IMR-90 (cell line): Measurements from ENCODE around the gene WDR27. TPM values are rescaled to one million over a fixed set of nuclear protein-coding genes. Genes with fewer than 3 reads are reported as not detected.

ENCODE experiments used
- ATAC-seq: fragments of 200-7000 bp; cut with Tn5 transposase; 2 replicates; pipeline ENCODE4 v1.9.1; 2020; ENCODE audit warnings: low read depth, mild to moderate bottlenecking, moderate library complexity
- BruUV-seq: library from RNA; stranded (reverse); fragments of 400-500 nt; replicated peaks from 2 replicates; lab custom pipeline; 2021; lab: Mats Ljungman, UMichigan
- CTCF ChIA-PET: fragments of 300-600 bp; formaldehyde crosslinking; extraction: SDS; loops from one replicate; lab custom pipeline; 2021; ENCODE audit warnings: antibody characterized with exemption; lab: Yijun Ruan, JAX
- POLR2A ChIA-PET: fragments of 300-600 bp; sonication (Branson Sonifier 250); formaldehyde crosslinking; loops from one replicate; lab custom pipeline; 2022; ENCODE audit warnings: antibody characterized with exemption; ENCODE audit not compliant: unreplicated experiment; lab: Charles Lee
- DNase-seq: peaks from one replicate; pipeline ENCODE4 v3.0.0; 2013
- H2AFZ ChIP-seq: replicated peaks from 2 replicates; pipeline ENCODE3; 2013; ENCODE audit warnings: low read length, mild to moderate bottlenecking; ENCODE audit not compliant: poor library complexity
- H2AK5ac ChIP-seq: 2 replicates; pipeline ENCODE4 v1.6.1; 2013; ENCODE audit warnings: low read depth, low read length, inconsistent platforms
- H2AK9ac ChIP-seq: replicated peaks from 2 replicates; pipeline ENCODE3; 2013; ENCODE audit warnings: mild to moderate bottlenecking, low read depth, low read length, moderate library complexity; ENCODE audit not compliant: poor library complexity
- H2BK120ac ChIP-seq: 2 replicates; pipeline ENCODE4 v1.6.1; 2013; ENCODE audit warnings: low read depth, low read length, inconsistent platforms
- H2BK15ac ChIP-seq: 3 replicates; pipeline ENCODE4 v1.6.1; 2013; ENCODE audit warnings: low read depth, low read length, inconsistent platforms
- H2BK20ac ChIP-seq: 2 replicates; pipeline ENCODE4 v1.6.1; 2013; ENCODE audit warnings: low read depth, mild to moderate bottlenecking, inconsistent platforms, low read length, moderate library complexity
- H2BK5ac ChIP-seq: 2 replicates; pipeline ENCODE4 v1.6.1; 2013; ENCODE audit warnings: mild to moderate bottlenecking, low read depth, low read length, inconsistent platforms; ENCODE audit not compliant: poor library complexity, severe bottlenecking
- H3K14ac ChIP-seq: replicated peaks from 2 replicates; pipeline ENCODE4 v1.6.1; 2013; ENCODE audit warnings: low read depth, low read length, inconsistent platforms
- H3K18ac ChIP-seq: 2 replicates; pipeline ENCODE4 v1.6.1; 2013; ENCODE audit warnings: low read depth, low read length, control low read depth
- H3K23ac ChIP-seq: 2 replicates; pipeline ENCODE4 v1.6.1; 2013; ENCODE audit warnings: low read depth, low read length, inconsistent platforms
- H3K27ac ChIP-seq: 2 replicates; pipeline ENCODE4 v1.5.1; 2013; ENCODE audit warnings: mild to moderate bottlenecking, control low read depth, low read length; ENCODE audit not compliant: insufficient read depth
- H3K27me3 ChIP-seq: 2 replicates; pipeline ENCODE4 v1.6.1; 2013; ENCODE audit warnings: low read length; ENCODE audit not compliant: control insufficient read depth, insufficient read depth
- H3K36me3 ChIP-seq: 2 replicates; pipeline ENCODE4 v1.6.1; 2013; ENCODE audit warnings: low read length, mixed read lengths; ENCODE audit not compliant: control insufficient read depth, insufficient read depth
- H3K4ac ChIP-seq: 2 replicates; pipeline ENCODE4 v1.6.1; 2013; ENCODE audit warnings: low read depth, low read length, inconsistent platforms
- H3K4me1 ChIP-seq: 2 replicates; pipeline ENCODE4 v1.6.1; 2013; ENCODE audit warnings: low read length, mixed read lengths; ENCODE audit not compliant: control insufficient read depth, insufficient read depth
- H3K4me2 ChIP-seq: 2 replicates; pipeline ENCODE4 v1.6.1; 2013; ENCODE audit warnings: low read depth, mild to moderate bottlenecking, control low read depth, low read length, moderate library complexity
- H3K4me3 ChIP-seq: 2 replicates; pipeline ENCODE4 v1.5.1; 2013; ENCODE audit warnings: low read depth, mild to moderate bottlenecking, control low read depth, low read length, moderate library complexity; ENCODE audit not compliant: insufficient read depth
- H3K56ac ChIP-seq: 2 replicates; pipeline ENCODE4 v1.6.1; 2013; ENCODE audit warnings: low read length, inconsistent platforms; ENCODE audit not compliant: insufficient read depth; ENCODE audit errors: extremely low read depth
- H3K79me1 ChIP-seq, 2 experiments: 2 replicates each; pipeline ENCODE4 v1.6.1; 2013; ENCODE audit warnings: low read length in 2 of 2, inconsistent platforms in 1 of 2, low read depth in 1 of 2
- H3K9ac ChIP-seq: 2 replicates; pipeline ENCODE4 v1.6.1; 2013; ENCODE audit warnings: low read depth, low read length, control low read depth
- H3K9me1 ChIP-seq: 2 replicates; pipeline ENCODE4 v1.6.1; 2013; ENCODE audit warnings: low read length, inconsistent platforms; ENCODE audit not compliant: insufficient read depth
- H3K9me3 ChIP-seq: 2 replicates; pipeline ENCODE4 v1.6.1; 2013; ENCODE audit warnings: low read length; ENCODE audit not compliant: control insufficient read depth, insufficient read depth
- H4K20me1 ChIP-seq: 2 replicates; pipeline ENCODE4 v1.6.1; 2013; ENCODE audit warnings: low read length, inconsistent platforms; ENCODE audit not compliant: insufficient read depth
- H4K5ac ChIP-seq: 2 replicates; pipeline ENCODE4 v1.6.1; 2013; ENCODE audit warnings: mild to moderate bottlenecking, low read depth, low read length, control low read depth
- H4K8ac ChIP-seq, 2 experiments: 2 replicates each; pipeline ENCODE4 v1.6.1; 2013; ENCODE audit warnings: low read depth in 2 of 2, low read length in 2 of 2, control low read depth in 1 of 2, inconsistent platforms in 1 of 2
- H4K91ac ChIP-seq: 2 replicates; pipeline ENCODE4 v1.6.1; 2013; ENCODE audit warnings: low read depth, low read length, inconsistent platforms; ENCODE audit not compliant: insufficient read depth
- BHLHE40 ChIP-seq: fragments of 150-350 bp; IDR thresholded peaks from 2 replicates; pipeline ENCODE4 v1.6.1; 2016; ENCODE audit warnings: mild to moderate bottlenecking, low read depth, low read length
- CEBPB ChIP-seq: IDR thresholded peaks from 2 replicates; pipeline ENCODE4 v1.6.1; 2012; ENCODE audit warnings: low read depth, low read length, improper control_type of control experiment
- CHD1 ChIP-seq: IDR thresholded peaks from 2 replicates; pipeline ENCODE4 v1.6.1; 2012; ENCODE audit warnings: low read depth, low read length, improper control_type of control experiment
- ELK1 ChIP-seq: fragments of 150-350 bp; IDR thresholded peaks from 2 replicates; pipeline ENCODE4 v1.6.1; 2016; ENCODE audit warnings: low read depth, mild to moderate bottlenecking, low read length, moderate library complexity, borderline replicate concordance
- FOS ChIP-seq: fragments of 150-350 bp; IDR thresholded peaks from 2 replicates; pipeline ENCODE4 v1.6.1; 2016; ENCODE audit warnings: low read depth, low read length
- MAFK ChIP-seq: IDR thresholded peaks from 2 replicates; pipeline ENCODE4 v1.6.1; 2012; ENCODE audit warnings: low read depth, low read length, improper control_type of control experiment
- MAZ ChIP-seq: IDR thresholded peaks from 2 replicates; pipeline ENCODE4 v1.6.1; 2012; ENCODE audit warnings: low read depth, mild to moderate bottlenecking, low read length, improper control_type of control experiment, moderate library complexity, borderline replicate concordance
- MXI1 ChIP-seq: IDR thresholded peaks from 2 replicates; pipeline ENCODE4 v1.6.1; 2012; ENCODE audit warnings: low read depth, mild to moderate bottlenecking, low read length, moderate library complexity, borderline replicate concordance
- NFE2L2 ChIP-seq: fragments of 150-350 bp; IDR thresholded peaks from 2 replicates; pipeline ENCODE4 v1.6.1; 2016; ENCODE audit warnings: low read depth, mild to moderate bottlenecking, low read length
- POLR2A ChIP-seq: IDR thresholded peaks from 2 replicates; pipeline ENCODE4 v1.6.1; 2012; ENCODE audit warnings: mild to moderate bottlenecking, low read depth, low read length
- RAD21 ChIP-seq: IDR thresholded peaks from 2 replicates; pipeline ENCODE4 v1.6.1; 2012; ENCODE audit warnings: low read length, improper control_type of control experiment
- RCOR1 ChIP-seq: IDR thresholded peaks from 2 replicates; pipeline ENCODE4 v1.6.1; 2012; ENCODE audit warnings: mild to moderate bottlenecking, low read length, improper control_type of control experiment; ENCODE audit not compliant: insufficient replicate concordance
- RFX5 ChIP-seq: IDR thresholded peaks from 2 replicates; pipeline ENCODE4 v1.8.0; 2012; ENCODE audit warnings: low read depth, mild to moderate bottlenecking, low read length, moderate library complexity
- SMC3 ChIP-seq: fragments of 150-350 bp; IDR thresholded peaks from 2 replicates; pipeline ENCODE4 v1.6.1; 2016; ENCODE audit warnings: low read depth, mild to moderate bottlenecking, antibody characterized with exemption, low read length, moderate library complexity
- WGBS, 2 experiments: methylation state at CpG; one replicate each; pipeline versions ENCODE4 v1.1.5 to v1.1.7; 2013; ENCODE audit warnings: missing lambda C conversion rate in 2 of 2; ENCODE audit not compliant: insufficient read length in 1 of 2; ENCODE audit errors: extremely low coverage in 2 of 2; 5-methylcytosine and 5-hydroxymethylcytosine counted together
- dilution Hi-C: fragments of 300-500 bp; cut with HindIII; formaldehyde crosslinking; loops from one replicate; pipeline ENCODE4 v1.14.3; 2018; ENCODE audit warnings: low sequenced_read_pairs; ENCODE audit not compliant: unreplicated experiment
- in situ Hi-C: fragments of 300-500 bp; cut with MboI; formaldehyde crosslinking; loops from 3 replicates; pipeline ENCODE4 v1.14.3; 2019; ENCODE audit warnings: low sequenced_read_pairs, inconsistent platforms, mixed read lengths
- intact Hi-C: fragments of 100-400 bp; cut with micrococcal nuclease; formaldehyde crosslinking; loops from 2 replicates; pipeline ENCODE4 v1.10.0; 2022
- polyA plus RNA-seq, 3 experiments: library from polyadenylated mRNA; depleted of rRNA; stranded (reverse); fragments of >200 nt; gene quantifications; 2 replicates each; pipeline ENCODE4 v1.2.3, GENCODE V29; 2012; ENCODE audit warnings: low replicate concordance in 1 of 3
- total RNA-seq: library from RNA; depleted of rRNA; stranded (reverse); fragments of >200 nt; gene quantifications from 2 replicates; pipeline ENCODE4 v1.2.3, GENCODE V29; 2012
- TF ChIP-seq, protein P1 (sequence below): conservative IDR thresholded peaks from 2 replicates; pipeline ENCODE4 v1.5.1; 2012; ENCODE audit warnings: mild to moderate bottlenecking, low read depth, low read length, improper control_type of control experiment
- TF ChIP-seq, protein P2 (sequence below): fragments of 150-350 bp; IDR thresholded peaks from 2 replicates; pipeline ENCODE4 v1.6.1; 2017; ENCODE audit warnings: mild to moderate bottlenecking, antibody characterized with exemption, low read length, low read depth

WDR27 gene
- total and polyA plus RNA-seq, 2 of the 4 experiments (the other 2 are of a cell fraction) = 7.0 to 18.5 TPM

GRCh38 chr6:169653691-169654090 lies 48.1 kb downstream of the WDR27 start:
- peaks cover 23% of the 10 kb centered on the region for H3K36me3 ChIP-seq
- 83% methylated on average over 2 of the region's 6 CpGs; no CpG with 5 or more reads in 1 of the 2 experiments for WGBS, 2 experiments
- no peak overlapping the region for H3K14ac ChIP-seq
- no peak overlapping the region for H2AK9ac ChIP-seq
- TF ChIP-seq ELK1 (no peak), RAD21 (no peak), FOS (no peak), BHLHE40 (no peak), MXI1 (no peak), NFE2L2 (no peak), CEBPB (no peak), RCOR1 (no peak), MAFK (no peak), SMC3 (no peak), MAZ (no peak), RFX5 (no peak), CHD1 (no peak), POLR2A (no peak)
- TF ChIP-seq, protein P1, sequence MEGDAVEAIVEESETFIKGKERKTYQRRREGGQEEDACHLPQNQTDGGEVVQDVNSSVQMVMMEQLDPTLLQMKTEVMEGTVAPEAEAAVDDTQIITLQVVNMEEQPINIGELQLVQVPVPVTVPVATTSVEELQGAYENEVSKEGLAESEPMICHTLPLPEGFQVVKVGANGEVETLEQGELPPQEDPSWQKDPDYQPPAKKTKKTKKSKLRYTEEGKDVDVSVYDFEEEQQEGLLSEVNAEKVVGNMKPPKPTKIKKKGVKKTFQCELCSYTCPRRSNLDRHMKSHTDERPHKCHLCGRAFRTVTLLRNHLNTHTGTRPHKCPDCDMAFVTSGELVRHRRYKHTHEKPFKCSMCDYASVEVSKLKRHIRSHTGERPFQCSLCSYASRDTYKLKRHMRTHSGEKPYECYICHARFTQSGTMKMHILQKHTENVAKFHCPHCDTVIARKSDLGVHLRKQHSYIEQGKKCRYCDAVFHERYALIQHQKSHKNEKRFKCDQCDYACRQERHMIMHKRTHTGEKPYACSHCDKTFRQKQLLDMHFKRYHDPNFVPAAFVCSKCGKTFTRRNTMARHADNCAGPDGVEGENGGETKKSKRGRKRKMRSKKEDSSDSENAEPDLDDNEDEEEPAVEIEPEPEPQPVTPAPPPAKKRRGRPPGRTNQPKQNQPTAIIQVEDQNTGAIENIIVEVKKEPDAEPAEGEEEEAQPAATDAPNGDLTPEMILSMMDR = no peak
- TF ChIP-seq, protein P2, sequence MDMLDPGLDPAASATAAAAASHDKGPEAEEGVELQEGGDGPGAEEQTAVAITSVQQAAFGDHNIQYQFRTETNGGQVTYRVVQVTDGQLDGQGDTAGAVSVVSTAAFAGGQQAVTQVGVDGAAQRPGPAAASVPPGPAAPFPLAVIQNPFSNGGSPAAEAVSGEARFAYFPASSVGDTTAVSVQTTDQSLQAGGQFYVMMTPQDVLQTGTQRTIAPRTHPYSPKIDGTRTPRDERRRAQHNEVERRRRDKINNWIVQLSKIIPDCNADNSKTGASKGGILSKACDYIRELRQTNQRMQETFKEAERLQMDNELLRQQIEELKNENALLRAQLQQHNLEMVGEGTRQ = no peak
- H3K4ac ChIP-seq = peak overlapping the region; percentile 9; the same call in 1 of the 2 replicates
- no peak overlapping the region for H2BK5ac ChIP-seq
- H4K20me1 ChIP-seq = no peaks in the 10 kb centered on the region
- no peaks in the 10 kb centered on the region for H3K27me3 ChIP-seq
- no peaks in the 10 kb centered on the region for H3K9me3 ChIP-seq
- H2BK20ac ChIP-seq = no peak overlapping the region
- intact Hi-C loops (loop anchor here (2.0 to 10.0 kb wide), 4 partner anchors 47 to 759 kb away; no protein-coding TSS in a partner anchor), in situ Hi-C loops (no loop called here), dilution Hi-C loops (no loop called here)
- H3K4me1 ChIP-seq = no peaks in the 10 kb centered on the region
- no peak overlapping the region; the same call in 1 of the 2 replicates for H3K56ac ChIP-seq
- no peak overlapping the region for H2AK5ac ChIP-seq
- ChIA-PET CTCF (no interaction called here), POLR2A (no interaction called here)
- no peak overlapping the region for H3K18ac ChIP-seq
- no peak overlapping the region for H3K27ac ChIP-seq
- BruUV-seq = no TSS peak
- no peak overlapping the region for H2BK15ac ChIP-seq
- H4K91ac ChIP-seq = no peak overlapping the region; the same call in 1 of the 2 replicates
- H2BK120ac ChIP-seq = no peak overlapping the region
- no peak for ATAC-seq
- H3K79me1 ChIP-seq = no peaks in the 10 kb centered on the region
- peaks cover 5% of the 10 kb centered on the region; the same call in 1 of the 2 replicates for H3K9me1 ChIP-seq
- H4K5ac ChIP-seq = no peak overlapping the region
- DNase-seq = no peak
- H3K9ac ChIP-seq = no peak overlapping the region
- no peak overlapping the region for H3K4me3 ChIP-seq
- H4K8ac ChIP-seq = no peak overlapping the region; a peak in 1 of 4 replicates
- H3K23ac ChIP-seq = no peak overlapping the region
- H3K4me2 ChIP-seq = no peak overlapping the region
- H2AFZ ChIP-seq = no peak overlapping the region
